Thyroid gland (tissue), 4 donors: ENCODE data around the gene CLDN1. TPM values are rescaled to one million over a fixed set of nuclear protein-coding genes. Genes with fewer than 3 reads are reported as not detected.

Source experiments
- DNase-seq, 2 donors: peaks; one replicate each; pipeline ENCODE4 v3.0.0-alpha.2; 2019
- H3K27ac ChIP-seq, 3 donors: fragments of 200-600 bp; sonication (generic); 1 replicate in 2 of 3; 2 replicates in 1 of 3; pipeline ENCODE4 v1.5.1; 2016 to 2019; ENCODE audit warnings: mild to moderate bottlenecking in 1 of 3, moderate library complexity in 1 of 3
- H3K27me3 ChIP-seq: fragments of 200-600 bp; sonication (generic); one replicate; pipeline ENCODE4 v1.5.1; 2019
- H3K36me3 ChIP-seq, 2 donors: fragments of 200-600 bp; sonication (generic); one replicate each; pipeline ENCODE4 v1.5.1; 2016 to 2019
- H3K4me1 ChIP-seq, 2 donors: fragments of 200-600 bp; sonication (generic); one replicate each; pipeline ENCODE4 v1.5.1; 2017 to 2019
- H3K4me3 ChIP-seq, 3 donors: fragments of 200-600 bp; sonication (generic); replicated peaks in 1 of 3; 1 replicate in 2 of 3; 2 replicates in 1 of 3; pipeline ENCODE4 v1.5.1; 2016; ENCODE audit warnings: mild to moderate bottlenecking in 1 of 3
- H3K9me3 ChIP-seq: fragments of 200-600 bp; sonication (generic); one replicate; pipeline ENCODE4 v1.5.1; 2017
- POLR2A ChIP-seq, 2 donors: fragments of 450-650 bp; IDR thresholded peaks; one replicate each; pipeline ENCODE4 v1.6.1; 2017; ENCODE audit warnings: antibody characterized with exemption in 2 of 2, mild to moderate bottlenecking in 2 of 2, moderate library complexity in 1 of 2
- WGBS, 2 donors: methylation state at CpG; one replicate each; pipeline ENCODE4 v1.1.5; 2017; 5-methylcytosine and 5-hydroxymethylcytosine counted together
- intact Hi-C: fragments of 100-400 bp; cut with DNase I; formaldehyde crosslinking; loops from one replicate; pipeline ENCODE4 v1.15.1; 2023
- total RNA-seq, 4 donors: library from RNA; depleted of rRNA; stranded (reverse); fragments of >200 nt; gene quantifications; one replicate each; pipeline ENCODE4 v1.2.3, GENCODE V29; 2016
- TF ChIP-seq, protein P1 (sequence below), 6 experiments: fragments of 200-600 bp in 3 of 6; fragments of 450-650 bp in 3 of 6; sonication (generic) in 3 of 6; IDR thresholded peaks; one replicate each; pipeline ENCODE4 v1.5.1; 2016 to 2019; ENCODE audit warnings: antibody characterized with exemption in 6 of 6, mild to moderate bottlenecking in 2 of 6, inconsistent platforms in 1 of 6, moderate library complexity in 1 of 6

CLDN1 gene
- total RNA-seq, 4 donors from 2014 or later, result 5.1 to 29.2 (median 8.5) TPM

- no peak overlapping the region for H3K27ac ChIP-seq
These were observed 57.1 kb downstream of the CLDN1 start for GRCh38 chr3:190265126-190265525.

DNA sequence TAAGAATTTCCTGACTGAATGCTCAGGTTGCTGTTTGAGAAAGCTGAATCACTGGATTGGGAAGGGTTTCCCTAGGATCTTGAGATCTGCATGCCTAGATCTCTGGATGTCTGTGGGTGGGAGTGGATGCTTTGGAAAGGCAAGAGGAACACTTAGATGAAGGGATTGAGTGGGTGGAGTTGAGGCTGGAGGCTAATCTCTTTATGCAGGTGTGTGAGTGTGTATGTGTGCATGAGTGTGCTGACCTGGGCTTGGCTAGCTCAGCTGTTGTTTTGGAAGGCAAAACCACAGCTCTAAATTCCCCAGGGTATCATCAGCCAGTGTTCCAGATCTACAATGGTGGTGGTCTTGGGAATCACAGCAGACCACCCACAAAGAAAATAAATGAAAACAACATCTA, 60.5 kb downstream of the CLDN1 start:
- DNase-seq, result no peak
- Histone ChIP-seq H3K9me3 (no peaks in the 10 kb centered on the region), H3K27ac (no peak overlapping the region), H3K27me3 (no peaks in the 10 kb centered on the region), H3K36me3 (no peaks in the 10 kb centered on the region), H3K4me3 (no peak overlapping the region), H3K4me1 (no peaks in the 10 kb centered on the region)
- TF ChIP-seq POLR2A (IDR thresholded peaks at IDR 0.05), result no peak
- TF ChIP-seq, protein P1, sequence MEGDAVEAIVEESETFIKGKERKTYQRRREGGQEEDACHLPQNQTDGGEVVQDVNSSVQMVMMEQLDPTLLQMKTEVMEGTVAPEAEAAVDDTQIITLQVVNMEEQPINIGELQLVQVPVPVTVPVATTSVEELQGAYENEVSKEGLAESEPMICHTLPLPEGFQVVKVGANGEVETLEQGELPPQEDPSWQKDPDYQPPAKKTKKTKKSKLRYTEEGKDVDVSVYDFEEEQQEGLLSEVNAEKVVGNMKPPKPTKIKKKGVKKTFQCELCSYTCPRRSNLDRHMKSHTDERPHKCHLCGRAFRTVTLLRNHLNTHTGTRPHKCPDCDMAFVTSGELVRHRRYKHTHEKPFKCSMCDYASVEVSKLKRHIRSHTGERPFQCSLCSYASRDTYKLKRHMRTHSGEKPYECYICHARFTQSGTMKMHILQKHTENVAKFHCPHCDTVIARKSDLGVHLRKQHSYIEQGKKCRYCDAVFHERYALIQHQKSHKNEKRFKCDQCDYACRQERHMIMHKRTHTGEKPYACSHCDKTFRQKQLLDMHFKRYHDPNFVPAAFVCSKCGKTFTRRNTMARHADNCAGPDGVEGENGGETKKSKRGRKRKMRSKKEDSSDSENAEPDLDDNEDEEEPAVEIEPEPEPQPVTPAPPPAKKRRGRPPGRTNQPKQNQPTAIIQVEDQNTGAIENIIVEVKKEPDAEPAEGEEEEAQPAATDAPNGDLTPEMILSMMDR (IDR thresholded peaks at IDR 0.05), result no peak
- intact Hi-C loops, result no loop called here

More at GRCh38 chr3:190265126-190265525, 57.1 kb downstream of the CLDN1 start:
- no peak for TF ChIP-seq POLR2A (IDR thresholded peaks at IDR 0.05)
- TF ChIP-seq, protein P1 (IDR thresholded peaks at IDR 0.05), result no peak
- WGBS, 2 donors, result 91 to 97% methylated on average over 1 of the region's 1 CpG
- Histone ChIP-seq H3K4me3 (no peak overlapping the region), H3K9me3 (no peaks in the 10 kb centered on the region), H3K27me3 (no peaks in the 10 kb centered on the region), H3K36me3 (no peaks in the 10 kb centered on the region), H3K4me1 (no peaks in the 10 kb centered on the region)
- intact Hi-C loops, result no loop called here
- no peak for DNase-seq

- intact Hi-C loops, result no loop called here
- no peak overlapping the region for H3K4me3 ChIP-seq
- H3K4me1 ChIP-seq, result no peaks in the 10 kb centered on the region
- WGBS, 2 donors, result 59 to 71% methylated on average over 3 of the region's 3 CpGs
- no peak overlapping the region for H3K27ac ChIP-seq
- no peaks in the 10 kb centered on the region for H3K27me3 ChIP-seq
- no peaks in the 10 kb centered on the region for H3K9me3 ChIP-seq
- no peak for DNase-seq
- no peak for TF ChIP-seq POLR2A (IDR thresholded peaks at IDR 0.05)
- TF ChIP-seq, protein P1 (IDR thresholded peaks at IDR 0.05), result no peak
- H3K36me3 ChIP-seq, result no peaks in the 10 kb centered on the region
These were observed 61.2 kb downstream of the CLDN1 start for GRCh38 chr3:190261015-190261414.

GRCh38 chr3:190260301-190260700, 61.9 kb downstream of the CLDN1 start:
- TF ChIP-seq POLR2A (IDR thresholded peaks at IDR 0.05), result no peak
- TF ChIP-seq, protein P1 (IDR thresholded peaks at IDR 0.05), result no peak
- Histone ChIP-seq H3K4me3 (no peak overlapping the region), H3K36me3 (no peaks in the 10 kb centered on the region), H3K4me1 (no peaks in the 10 kb centered on the region), H3K9me3 (no peaks in the 10 kb centered on the region), H3K27me3 (no peaks in the 10 kb centered on the region), H3K27ac (no peak overlapping the region)
- DNase-seq, result no peak
- WGBS, 2 donors, result 74 to 87% methylated on average over 2 of the region's 2 CpGs
- intact Hi-C loops, result no loop called here

GRCh38 chr3:190258634-190259033, 63.6 kb downstream of the CLDN1 start:
- 57 to 70% methylated on average over 5 of the region's 5 CpGs for WGBS, 2 donors
- TF ChIP-seq, protein P1 (IDR thresholded peaks at IDR 0.05), result no peak
- TF ChIP-seq POLR2A (IDR thresholded peaks at IDR 0.05), result no peak
- intact Hi-C loops, result no loop called here
- H3K4me1 ChIP-seq, result no peaks in the 10 kb centered on the region
- no peaks in the 10 kb centered on the region for H3K9me3 ChIP-seq
- no peaks in the 10 kb centered on the region for H3K27me3 ChIP-seq
- no peaks in the 10 kb centered on the region for H3K36me3 ChIP-seq
- H3K27ac ChIP-seq, result no peak overlapping the region
- no peak for DNase-seq
- H3K4me3 ChIP-seq, result no peak overlapping the region

Other genes with a start within 250 kb of the CLDN1 start
- 10 to 100 TPM in 1 of 4 donors, 1 to 10 TPM in 3; 4.2 to 20.2 (median 5.7) TPM for gene P3H2, start 201.5 kb downstream of the CLDN1 start, total RNA-seq
- gene CLDN16, start 65.7 kb upstream of the CLDN1 start, total RNA-seq, result 1 to 10 TPM in 1 of 4 donors, under 1 TPM in 3; 0.27 to 3.3 (median 0.47) TPM
- not detected for gene TMEM207, start 127.5 kb upstream of the CLDN1 start, total RNA-seq
- gene IL1RAP, start 191.6 kb upstream of the CLDN1 start, total RNA-seq, result 10 to 100 TPM in 2 of 4 donors, 1 to 10 TPM in 2; 4.9 to 16.9 (median 10.8) TPM